ENCODE data around the gene CLMN. TPM values are rescaled to one million over a fixed set of nuclear protein-coding genes. Genes with fewer than 3 reads are reported as not detected.

CLMN gene
- total and polyA plus RNA-seq, 2 experiments from 2014 or later = 3.2 to 5.7 TPM

DNA sequence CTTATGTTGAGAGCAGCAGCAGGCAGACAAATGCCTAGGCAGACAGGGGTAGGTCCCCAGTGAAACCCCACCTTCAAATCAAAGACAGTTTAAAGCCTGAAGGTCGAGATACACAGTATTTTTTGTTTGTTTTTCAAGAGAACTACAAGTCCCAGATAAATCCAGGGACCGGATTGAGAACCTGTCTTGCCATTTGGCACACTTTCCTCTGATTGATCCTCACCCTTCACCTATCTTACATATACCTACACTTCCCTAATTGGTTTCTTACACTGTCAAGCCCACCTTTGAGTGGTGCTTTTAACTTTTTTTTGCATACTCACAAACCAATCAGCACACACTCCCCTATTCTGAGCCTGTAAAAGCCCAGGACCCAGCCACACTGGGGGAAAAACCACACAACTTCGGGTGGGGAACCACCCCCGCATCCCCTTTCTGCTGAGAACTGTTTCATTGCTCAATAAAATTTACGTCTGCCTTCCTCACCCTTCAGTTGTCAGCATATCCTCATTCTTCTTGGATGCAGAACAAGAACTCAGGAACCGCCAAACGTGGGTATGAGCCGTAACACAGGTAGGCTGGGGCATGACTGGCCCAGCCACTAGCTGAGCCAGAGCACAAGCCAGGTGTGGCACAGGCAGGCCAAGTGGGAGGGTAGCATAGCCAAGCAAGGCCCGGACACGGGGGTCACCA lies 173.5 kb downstream of the CLMN start:
- Histone ChIP-seq H3K9me2 (ENCODE audit: insufficient read depth) (no peaks in the 10 kb centered on the region), H3K36me3 (ENCODE audit: insufficient read depth) (no peaks in the 10 kb centered on the region), H3K4me2 (0 out of 2 replicates have a peak overlapping the region, but pooled peaks have one; percentile 23), H3K4me3 (0 out of 2 replicates have a peak overlapping the region, but pooled peaks have one; percentile 17), H3K27me3 (ENCODE audit: insufficient read depth) (no peaks in the 10 kb centered on the region), H4K20me1 (replicated peaks; ENCODE audit: insufficient read depth) (no peaks in the 10 kb centered on the region; the same call in 1 of the 2 replicates), H3K79me2 (replicated peaks; ENCODE audit: insufficient read depth) (peaks cover 99% of the 10 kb centered on the region), H2AFZ (no peak overlapping the region), H3F3A (replicated peaks; ENCODE audit: low read depth) (no peaks in the 10 kb centered on the region), H3K4me1 (ENCODE audit: insufficient read depth) (peaks cover 57% of the 10 kb centered on the region), H3K27ac (ENCODE audit: low read depth) (peak overlapping the region; percentile 45; the same call in 1 of the 2 replicates)
- H3K27ac Mint-ChIP-seq = peak overlapping the region; percentile 58
- H3K4me1 Mint-ChIP-seq = peaks cover 68% of the 10 kb centered on the region
- peaks cover 23% of the 10 kb centered on the region; the same call in 2 of the 3 replicates for H3K36me3 Mint-ChIP-seq (ENCODE audit: low read depth)
- DNase-seq (ENCODE audit: low spot score) (no peak), ATAC-seq (peak; percentile 45)
- TF ChIP-seq NANOG (IDR thresholded peaks at IDR 0.05; ENCODE audit: borderline replicate concordance) = no peak
- TF ChIP-seq ZNF114 (CRISPR knock-in tag; IDR thresholded peaks at IDR 0.05) = no peak
- no peak for TF ChIP-seq EZH2 (IDR thresholded peaks at IDR 0.05; ENCODE audit: low read depth, unreplicated experiment)
- no peak for TF ChIP-seq ETS1 (IDR thresholded peaks at IDR 0.05)
- no peak for TF ChIP-seq STAT1 (IDR thresholded peaks at IDR 0.05; ENCODE audit: unreplicated experiment)
- no peak for TF ChIP-seq ZNF462 (CRISPR knock-in tag; IDR thresholded peaks at IDR 0.05)
- no peak for TF ChIP-seq REST (IDR thresholded peaks at IDR 0.05; ENCODE audit: unreplicated experiment)
- no peak for TF ChIP-seq POLR2AphosphoS5 (IDR thresholded peaks at IDR 0.05; ENCODE audit: low read depth)
- no peak for TF ChIP-seq ZNF331 (CRISPR knock-in tag; IDR thresholded peaks at IDR 0.05; ENCODE audit: low read depth)
- TF ChIP-seq EZH2phosphoT487 (IDR thresholded peaks at IDR 0.05; ENCODE audit: unreplicated experiment) = no peak
- no peak for TF ChIP-seq CREB1 (CRISPR knock-in tag; IDR thresholded peaks at IDR 0.05; ENCODE audit: low read depth)
- no peak for TF ChIP-seq JUNB (IDR thresholded peaks at IDR 0.05; ENCODE audit: unreplicated experiment)
- no peak for TF ChIP-seq CTCF (conservative IDR thresholded peaks at IDR 0.05; ENCODE audit: low read depth in 2 of 2)
- no peak overlapping the region for H3K4me3 Mint-ChIP-seq
- no peaks in the 10 kb centered on the region for H3K27me3 Mint-ChIP-seq (ENCODE audit: insufficient read depth, low read depth, poor library complexity)
- peaks cover 17% of the 10 kb centered on the region for H3K9me3 Mint-ChIP-seq
